Midbrain (tissue), 1 donor: ENCODE data around the gene ARMC5.
"Not testable (repeated sequence)": the region's sequence is repeated elsewhere in the genome, so short reads cannot be mapped to it uniquely, and the experiment has no call there.

Experiments
- DNase-seq: peaks from one replicate; lab custom pipeline; 2025; lab: John Stamatoyannopoulos, UW

Gene ARMC5

GRCh38 chr16:31501226-31501965 is 42.1 kb downstream of the ARMC5 start:
- DNase-seq, result no peak

GRCh38 chr16:31501966-31502348 is 42.7 kb downstream of the ARMC5 start:
- DNase-seq, result no peak

GRCh38 chr16:31502981-31503380 is 43.7 kb downstream of the ARMC5 start:
- DNase-seq, result no peak

GRCh38 chr16:31503555-31503954 is 44.3 kb downstream of the ARMC5 start:
- not testable (repeated sequence) for DNase-seq

GRCh38 chr16:31504159-31504558 is 44.9 kb downstream of the ARMC5 start:
- no peak for DNase-seq

GRCh38 chr16:31505483-31505882 is 46.2 kb downstream of the ARMC5 start:
- no peak for DNase-seq

- DNase-seq, result no peak
Measured at GRCh38 chr16:31507617-31507928, 48.3 kb downstream of the ARMC5 start.

GRCh38 chr16:31507929-31508705 is 48.8 kb downstream of the ARMC5 start, which contains the start of gene RUSF1:
RUSF1 (minus strand) TSS chr16:31508391; CDS start chr16:31508373, 18 bp downstream.
- peak; percentile 92 for DNase-seq

GRCh38 chr16:31508706-31509195 is 49.5 kb downstream of the ARMC5 start:
- peak; percentile 48 for DNase-seq

GRCh38 chr16:31513126-31513525 is 53.8 kb downstream of the ARMC5 start:
- no peak for DNase-seq

- DNase-seq, result no peak
Measured at GRCh38 chr16:31513884-31514283, 54.6 kb downstream of the ARMC5 start.
